Coronary artery (tissue), 2 donors: Measurements from ENCODE around the gene TACO1.

Experiments
- DNase-seq: peaks from one replicate; pipeline ENCODE4 v3.0.0-alpha.2; 2017; ENCODE audit warnings: low spot score
- H3K27ac ChIP-seq, 2 donors: fragments of 200-600 bp; sonication (generic); one replicate each; pipeline ENCODE4 v1.5.1; 2016 to 2019
- H3K4me3 ChIP-seq: fragments of 200-600 bp; sonication (generic); 2 replicates; pipeline ENCODE4 v1.5.1; 2016; ENCODE audit warnings: mild to moderate bottlenecking, moderate library complexity
- TF ChIP-seq, protein P1 (sequence below): fragments of 200-600 bp; sonication (generic); IDR thresholded peaks from one replicate; pipeline ENCODE4 v1.5.1; 2019; ENCODE audit warnings: antibody characterized with exemption

Gene TACO1

DNA sequence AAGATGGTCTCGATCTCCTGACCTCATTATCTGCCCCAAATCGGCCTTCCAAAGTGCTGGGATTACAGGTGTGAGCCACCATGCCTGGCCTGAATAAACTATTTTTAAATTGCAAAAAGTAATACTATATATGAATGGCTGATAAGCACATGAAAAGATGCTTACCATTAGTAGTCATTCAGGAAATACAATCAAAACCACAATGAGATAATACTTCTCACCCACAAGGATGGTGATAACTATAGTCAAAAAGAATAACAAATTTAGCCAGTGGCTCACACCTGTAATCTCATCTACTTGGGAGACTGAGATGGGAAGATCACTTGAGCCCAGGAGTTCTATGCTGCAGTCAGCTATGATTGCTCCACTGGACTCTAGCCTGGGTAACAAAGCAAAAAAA lies 2.4 kb upstream of the TACO1 start:
- Histone ChIP-seq H3K4me3 (no peak overlapping the region), H3K27ac (no peak overlapping the region)
- TF ChIP-seq, protein P1, sequence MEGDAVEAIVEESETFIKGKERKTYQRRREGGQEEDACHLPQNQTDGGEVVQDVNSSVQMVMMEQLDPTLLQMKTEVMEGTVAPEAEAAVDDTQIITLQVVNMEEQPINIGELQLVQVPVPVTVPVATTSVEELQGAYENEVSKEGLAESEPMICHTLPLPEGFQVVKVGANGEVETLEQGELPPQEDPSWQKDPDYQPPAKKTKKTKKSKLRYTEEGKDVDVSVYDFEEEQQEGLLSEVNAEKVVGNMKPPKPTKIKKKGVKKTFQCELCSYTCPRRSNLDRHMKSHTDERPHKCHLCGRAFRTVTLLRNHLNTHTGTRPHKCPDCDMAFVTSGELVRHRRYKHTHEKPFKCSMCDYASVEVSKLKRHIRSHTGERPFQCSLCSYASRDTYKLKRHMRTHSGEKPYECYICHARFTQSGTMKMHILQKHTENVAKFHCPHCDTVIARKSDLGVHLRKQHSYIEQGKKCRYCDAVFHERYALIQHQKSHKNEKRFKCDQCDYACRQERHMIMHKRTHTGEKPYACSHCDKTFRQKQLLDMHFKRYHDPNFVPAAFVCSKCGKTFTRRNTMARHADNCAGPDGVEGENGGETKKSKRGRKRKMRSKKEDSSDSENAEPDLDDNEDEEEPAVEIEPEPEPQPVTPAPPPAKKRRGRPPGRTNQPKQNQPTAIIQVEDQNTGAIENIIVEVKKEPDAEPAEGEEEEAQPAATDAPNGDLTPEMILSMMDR, result no peak
- no peak for DNase-seq

DNA sequence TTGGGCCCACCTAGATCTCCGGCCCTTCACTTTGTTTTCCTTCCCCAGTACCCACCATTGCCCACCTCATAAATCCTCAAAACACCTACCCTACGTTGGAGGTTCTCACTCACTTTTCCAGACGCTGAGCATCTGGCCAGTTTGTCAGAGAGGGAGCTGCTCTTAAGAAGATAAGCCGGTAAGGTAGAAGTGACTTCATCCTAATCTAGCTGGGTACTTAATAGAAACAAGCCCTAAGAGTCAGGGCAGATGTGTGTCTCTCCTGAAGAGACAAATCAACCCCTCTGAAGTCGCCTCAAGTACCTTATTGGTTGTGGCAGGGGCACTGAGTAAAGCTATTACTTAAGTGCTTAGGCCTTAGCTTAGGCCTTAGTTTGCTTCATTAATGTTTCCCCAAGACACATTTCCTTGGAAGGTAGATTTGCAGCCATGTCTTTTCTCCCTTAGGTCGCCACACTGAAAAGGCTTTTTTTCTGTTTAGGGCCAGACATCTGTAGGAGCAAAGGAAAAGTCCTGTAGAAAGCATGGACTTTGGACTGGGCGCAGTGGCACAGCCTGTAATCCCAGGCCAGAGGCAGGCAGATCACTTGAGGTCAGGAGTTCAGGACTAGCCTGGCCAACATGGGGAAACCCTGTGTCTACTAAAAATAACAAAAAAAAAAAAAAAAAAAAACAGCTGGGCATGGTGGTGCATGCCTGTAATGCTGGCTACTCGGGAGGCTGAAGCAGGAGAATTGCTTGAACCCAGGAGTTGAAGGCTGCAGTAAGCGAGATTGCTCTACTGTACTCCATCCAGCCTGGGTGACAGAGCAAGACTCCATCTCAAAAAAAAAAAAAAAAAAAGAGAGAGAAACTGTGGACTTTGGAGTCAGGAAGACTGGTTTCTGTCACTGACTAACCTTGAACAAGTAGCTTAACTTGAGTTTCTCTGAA lies 1.0 kb downstream of the TACO1 start:
- Histone ChIP-seq H3K27ac (peak overlapping the region; percentile 78 to 81), H3K4me3 (peak overlapping the region; percentile 82)
- no peak for DNase-seq
- TF ChIP-seq, protein P1, result no peak

DNA sequence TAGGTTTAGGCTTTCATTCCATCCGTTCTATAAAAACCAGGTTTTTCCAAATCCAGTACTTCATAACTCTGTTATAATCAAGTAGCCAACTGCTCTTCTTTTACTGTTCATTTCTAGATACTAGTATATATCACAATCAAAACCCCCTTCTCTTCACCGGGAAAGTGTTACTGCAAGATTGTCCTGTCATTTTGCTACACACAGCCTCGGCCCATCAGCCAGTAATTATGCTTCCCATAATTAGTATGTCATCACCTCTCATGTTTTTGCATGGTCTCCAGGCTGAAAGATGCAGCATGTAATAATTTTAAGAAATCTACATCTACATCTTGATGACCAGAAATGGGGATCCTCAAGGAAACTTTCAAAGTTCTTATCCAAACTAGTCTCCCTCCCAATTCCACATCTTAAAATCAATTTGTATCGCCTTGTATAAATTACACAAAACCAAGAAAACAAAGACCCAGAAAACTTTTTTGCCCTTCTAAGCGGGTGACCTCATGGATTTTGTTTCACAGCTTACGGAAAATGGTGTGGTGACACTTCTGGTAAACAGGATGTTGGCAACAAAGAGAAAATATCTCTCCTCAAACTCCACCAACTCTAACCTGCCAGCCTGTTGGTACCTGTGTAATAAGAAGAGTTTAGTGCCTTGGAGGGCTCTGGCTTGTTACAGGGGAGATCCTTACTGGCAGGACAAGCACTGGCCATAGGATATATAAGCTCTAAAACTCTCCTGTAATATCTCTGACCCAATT lies 9.3 kb downstream of the TACO1 start:
- no peak overlapping the region for H3K27ac ChIP-seq

DNA sequence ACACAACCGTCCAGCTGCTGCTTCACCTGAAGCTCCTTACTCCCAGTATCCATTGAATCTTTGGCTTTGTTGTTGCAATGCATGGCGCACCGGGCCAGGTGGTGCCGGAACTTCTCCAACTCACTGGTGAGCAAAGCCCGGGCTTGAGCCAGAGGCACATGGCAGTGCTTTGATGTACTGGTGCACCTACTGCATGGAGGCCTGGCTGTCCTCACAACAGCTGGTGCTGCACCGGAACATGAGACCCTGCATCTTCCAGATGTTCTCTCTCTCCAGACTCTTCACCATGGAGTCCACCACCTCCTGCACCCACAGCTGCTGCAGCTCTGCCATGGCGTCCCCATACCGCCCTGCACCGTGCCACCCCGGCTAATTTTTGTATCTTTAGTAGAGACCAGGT lies 10.2 kb downstream of the TACO1 start:
- no peak overlapping the region for H3K27ac ChIP-seq
- no peak for DNase-seq
- TF ChIP-seq, protein P1, result no peak
- no peak overlapping the region for H3K4me3 ChIP-seq

More for the DNA sequence above, 9.3 kb downstream of the TACO1 start:
- no peak overlapping the region for H3K4me3 ChIP-seq
- TF ChIP-seq, protein P1, result no peak
- DNase-seq, result no peak

DNA sequence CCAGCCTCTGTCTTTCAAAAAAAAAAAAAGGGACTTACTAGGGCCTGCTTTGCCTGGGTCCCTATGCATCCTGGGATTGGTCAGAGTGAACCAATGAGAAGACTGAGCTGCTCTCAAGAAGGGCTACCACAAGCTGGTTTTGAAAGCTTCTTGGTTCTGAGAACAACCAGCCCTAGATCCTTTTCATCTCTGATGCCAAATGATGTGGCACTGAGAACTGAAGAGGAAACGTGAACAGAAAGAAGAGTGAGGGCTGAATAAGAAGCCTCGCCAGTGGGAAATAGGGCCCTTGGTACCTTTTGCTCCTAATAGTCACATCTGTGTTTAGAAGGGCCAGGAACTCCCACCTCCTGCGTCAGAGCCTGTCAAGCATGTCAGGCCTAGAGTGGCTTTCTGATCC lies 10.7 kb downstream of the TACO1 start:
- Histone ChIP-seq H3K4me3 (no peak overlapping the region), H3K27ac (no peak overlapping the region)
- no peak for DNase-seq
- TF ChIP-seq, protein P1, result no peak

DNA sequence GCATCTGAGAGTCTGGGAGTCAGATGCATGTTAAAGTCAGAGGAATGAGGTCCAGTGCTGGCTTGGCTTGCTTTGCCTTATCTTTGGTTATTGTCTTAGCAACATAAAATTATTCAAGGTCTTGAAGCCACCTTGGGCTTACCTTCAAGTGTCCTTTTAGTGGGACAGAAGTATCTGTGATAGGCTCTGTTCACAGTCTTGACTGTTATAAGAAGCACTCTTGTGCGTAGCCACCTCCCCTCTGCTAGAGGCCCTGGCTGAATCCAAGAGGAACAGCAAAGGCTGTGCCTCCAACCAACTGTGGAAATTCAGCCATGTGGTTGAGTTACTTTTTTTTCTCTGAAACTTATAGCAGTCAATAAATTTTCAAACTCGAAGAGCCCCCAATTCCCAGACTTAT lies 13.0 kb downstream of the TACO1 start:
- H3K4me3 ChIP-seq, result no peak overlapping the region
- TF ChIP-seq, protein P1, result no peak
- H3K27ac ChIP-seq, result no peak overlapping the region
- no peak for DNase-seq
